NCI-H146 treated with DMSO at 0.1 percent for 48 hours (cell line): ENCODE results near the gene TP53TG3F.
"Not testable (repeated sequence)": the region's sequence is repeated elsewhere in the genome, so short reads cannot be mapped to it uniquely, and the experiment has no call there.

Source experiments
- DNase-seq: peaks from one replicate; lab custom pipeline; 2025; ENCODE audit not compliant: unreplicated experiment; lab: John Stamatoyannopoulos, UW

The TP53TG3F gene, protein sequence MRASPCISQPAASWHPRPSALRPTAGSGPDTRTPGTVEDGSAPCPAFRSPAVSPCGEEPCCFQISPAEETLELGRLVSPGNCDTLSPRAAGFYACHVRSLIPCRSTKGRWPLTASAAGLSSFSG

DNA sequence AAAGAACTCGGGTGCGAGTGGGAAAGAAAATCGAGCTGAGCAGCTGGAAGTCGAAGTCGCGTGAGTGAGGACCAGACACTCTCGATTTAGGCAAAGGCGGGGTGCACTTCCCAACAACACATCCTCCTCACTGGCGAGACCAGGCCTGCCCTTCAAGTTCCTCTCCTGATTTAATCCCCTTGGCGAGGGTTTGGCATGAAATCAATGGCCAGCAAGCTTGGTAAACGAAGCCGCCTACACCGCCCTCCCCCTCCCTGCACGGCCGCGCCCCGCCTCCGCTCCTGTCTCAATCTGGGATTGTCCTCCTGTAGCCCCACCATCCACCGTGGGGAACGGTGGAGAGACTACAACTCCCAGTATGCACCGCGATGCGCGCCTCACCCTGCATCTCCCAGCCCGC, at the start of gene TP53TG3F:
TP53TG3F (plus strand) TSS at position 301 of the 400 bp plus-strand sequence; CDS start at position 369, 68 bp downstream.
- not testable (repeated sequence) for DNase-seq

DNA sequence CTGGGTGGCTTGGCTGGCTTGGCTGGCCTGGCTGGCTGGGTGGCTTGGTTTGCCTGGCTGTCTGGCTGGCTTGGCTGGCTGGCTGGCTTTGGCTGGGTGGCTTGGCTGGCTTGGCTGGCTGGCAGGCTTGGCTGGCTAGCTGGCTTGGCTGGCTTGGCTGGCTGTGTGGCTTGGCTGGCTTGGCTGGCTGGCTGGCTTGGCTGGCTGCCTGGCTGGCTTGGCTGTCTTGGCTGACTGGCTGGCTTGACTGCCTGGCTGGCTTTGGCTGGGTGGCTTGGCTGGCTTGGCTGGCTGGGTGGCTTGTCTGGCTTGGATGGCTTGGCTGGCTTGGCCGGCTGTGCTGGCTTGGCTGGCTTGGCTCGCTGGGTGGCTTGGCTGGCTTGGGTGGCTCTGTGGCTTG, 32.2 kb downstream of the TP53TG3F start:
- DNase-seq, result not testable (repeated sequence)

DNA sequence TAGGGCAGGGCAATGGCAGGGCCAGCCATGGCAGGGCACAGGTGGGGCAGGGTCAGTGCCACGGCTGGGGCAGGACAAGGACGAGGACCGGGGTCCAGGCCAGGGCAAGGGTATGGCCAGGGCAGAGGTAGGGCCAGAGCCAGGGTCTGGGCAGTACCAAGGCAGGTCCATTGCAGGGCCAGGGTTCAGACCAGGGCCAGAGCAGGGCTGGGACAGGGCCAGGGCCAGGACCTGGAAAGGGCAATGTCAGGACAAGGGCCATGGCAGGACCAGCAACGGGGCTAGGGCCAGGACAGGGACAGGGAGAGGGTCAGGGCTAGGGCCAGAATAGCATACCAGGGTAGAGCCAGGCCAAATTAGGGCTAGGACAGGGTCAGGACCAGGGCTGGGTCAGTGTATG, 47.8 kb downstream of the TP53TG3F start:
- not testable (repeated sequence) for DNase-seq

DNA sequence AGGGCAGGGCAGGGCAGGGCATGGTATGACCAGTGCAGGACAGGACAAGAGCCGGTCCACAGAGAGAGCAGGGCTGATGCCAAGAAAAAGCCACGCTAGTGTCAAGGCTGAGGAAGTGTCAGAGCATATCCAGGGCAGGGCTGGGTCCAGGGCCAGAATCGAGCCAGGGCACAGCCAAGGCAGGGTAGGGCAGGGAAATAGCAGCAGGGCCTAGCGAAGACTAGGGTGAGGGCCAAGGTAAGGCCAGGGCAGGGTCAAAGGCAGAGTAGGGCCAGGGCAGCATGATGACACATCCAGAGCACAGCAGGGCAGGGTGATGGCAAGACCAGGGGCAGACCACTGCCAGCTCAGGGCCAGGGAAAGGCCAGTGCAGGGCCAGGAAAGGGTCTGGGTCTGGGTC, 49.7 kb downstream of the TP53TG3F start:
- DNase-seq, result not testable (repeated sequence)

DNA sequence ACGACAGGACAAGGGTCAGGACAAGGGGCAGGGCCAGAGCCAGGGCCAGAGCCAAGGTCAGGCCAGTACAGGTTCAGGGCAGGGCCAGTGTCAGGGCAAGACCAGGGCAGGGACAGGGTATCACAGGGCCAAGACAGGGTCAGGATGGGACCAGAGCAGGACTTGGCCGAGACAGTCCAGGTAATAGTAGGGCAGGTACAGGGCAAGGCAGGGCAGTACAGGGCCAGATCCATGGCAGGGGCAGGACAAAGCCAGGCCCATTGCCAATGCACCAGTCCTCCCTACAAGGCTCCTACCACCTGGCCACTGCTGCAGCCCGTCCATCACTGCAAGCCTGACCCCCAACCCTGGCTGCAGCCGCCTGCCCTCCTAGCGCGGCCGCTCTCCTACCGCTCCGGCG, 50.5 kb downstream of the TP53TG3F start:
- not testable (repeated sequence) for DNase-seq
